GM23248 (cell line): ENCODE measurements around the gene FAS.

Experiments
- EZH2 ChIP-seq: fragments of 200-600 bp; sonication (generic); IDR thresholded peaks from 2 replicates; pipeline ENCODE4 v1.6.1; 2018; ENCODE audit warnings: antibody characterized with exemption, mild to moderate bottlenecking; ENCODE audit not compliant: insufficient read depth, poor library complexity, severe bottlenecking
- EZH2phosphoT487 ChIP-seq: fragments of 200-600 bp; sonication (generic); IDR thresholded peaks from 2 replicates; pipeline ENCODE4 v1.6.1; 2018; ENCODE audit warnings: antibody characterized with exemption, moderate library complexity, mild to moderate bottlenecking, low read depth; ENCODE audit not compliant: insufficient read depth

- TF ChIP-seq EZH2phosphoT487: no peak
- no peak for TF ChIP-seq EZH2
Observed at GRCh38 chr10:89001024-89001728, 10.6 kb downstream of the FAS start.
